Placental epithelial cell (primary cell): ENCODE data around the gene GMPR. TPM values are rescaled to one million over a fixed set of nuclear protein-coding genes. Genes with fewer than 3 reads are reported as not detected.

Experiments used
- small RNA-seq: library from RNA; depleted of rRNA; stranded (forward); fragments of <200 nt; gene quantifications from one replicate; pipeline ENCODE3, GENCODE V24; 2012
- total RNA-seq: library from RNA; depleted of rRNA; stranded (reverse); fragments of >200 nt; gene quantifications from 2 replicates; pipeline ENCODE4 v1.2.3, GENCODE V29; 2012

GMPR gene
- 3.7 and 5.1 TPM in 2 replicates for total RNA-seq

DNA sequence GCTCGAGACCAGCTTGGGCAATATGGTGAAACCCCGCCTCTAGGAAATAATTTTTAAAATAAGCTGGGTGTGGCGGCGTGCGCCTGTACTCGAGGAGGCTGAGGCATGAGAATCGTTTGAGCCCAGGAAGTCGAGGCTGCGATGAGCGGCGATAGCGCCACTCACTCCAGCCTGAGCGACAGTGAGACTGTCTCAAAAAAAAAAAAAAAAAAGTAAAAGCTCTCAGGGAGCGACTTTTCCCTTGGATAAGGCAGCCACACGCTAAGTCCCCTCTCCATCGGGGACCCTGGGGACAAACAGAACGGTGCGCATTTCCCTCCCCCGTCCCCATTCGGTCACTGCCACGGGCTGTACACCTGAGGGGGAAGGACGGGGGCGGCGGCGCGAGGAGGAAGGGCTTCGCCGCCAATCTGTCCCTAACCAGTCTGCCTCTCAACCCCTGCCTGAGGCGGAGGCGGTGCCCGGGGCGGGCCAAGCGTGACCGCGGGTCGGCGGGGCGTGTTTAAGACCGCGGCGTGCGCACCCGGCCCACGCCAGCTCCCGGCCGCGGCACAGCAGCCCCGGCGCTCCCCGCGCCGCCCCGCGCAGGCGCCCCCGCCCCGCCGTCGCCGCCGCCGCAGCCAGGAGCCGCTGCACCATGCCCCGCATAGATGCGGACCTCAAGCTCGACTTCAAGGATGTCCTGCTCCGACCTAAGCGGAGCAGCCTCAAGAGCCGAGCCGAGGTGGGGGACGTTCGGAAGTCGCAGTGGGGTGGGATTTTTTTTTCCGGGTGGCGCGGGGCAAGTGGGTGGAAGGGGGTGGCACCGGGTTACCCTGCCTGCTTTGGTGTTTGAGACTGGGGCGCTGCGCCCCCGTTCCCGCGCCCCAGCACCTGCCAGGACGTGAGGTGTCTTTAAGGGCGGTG, at the start of gene GMPR:
Gene GMPR (plus strand): TSS at position 531 of the 906 bp plus-strand sequence. CDS start 107 bp downstream, at position 638.

Small RNA genes within 50 kb of the gene (small RNA-seq; reads per million reads assigned to genes)
- gene RF00019 = not detected
- not detected for gene RNU6-1114P

Other genes starting within 250 kb of the GMPR start
- 12.5 and 20.4 TPM in 2 replicates for gene MYLIP, start 109.5 kb upstream of the GMPR start, total RNA-seq